ENCODE results near the gene UMOD. TPM values are rescaled to one million over a fixed set of nuclear protein-coding genes. Genes with fewer than 3 reads are reported as not detected.

The UMOD gene
- total RNA-seq, 2 donors from 2014 or later, result not detected

GRCh38 chr16:20308801-20309590, 43.5 kb downstream of the UMOD start:
- no peak for DNase-seq (ENCODE audit: low spot score)
- no peak for TF ChIP-seq CTCF (IDR thresholded peaks at IDR 0.05)
- Histone ChIP-seq H3K4me1 (no peaks in the 10 kb centered on the region), H3K9me3 (peaks cover 0 to 4% of the 10 kb centered on the region in 2 donors), H3K27me3 (no peaks in the 10 kb centered on the region), H3K4me3 (no peak overlapping the region), H3K27ac (no peak overlapping the region), H3K36me3 (no peaks in the 10 kb centered on the region)

GRCh38 chr16:20308266-20308665, 44.2 kb downstream of the UMOD start:
- Histone ChIP-seq H3K4me1 (no peaks in the 10 kb centered on the region), H3K27me3 (no peaks in the 10 kb centered on the region), H3K4me3 (no peak overlapping the region), H3K9me3 (peaks cover 0 to 4% of the 10 kb centered on the region in 2 donors), H3K27ac (no peak overlapping the region), H3K36me3 (no peaks in the 10 kb centered on the region)
- no peak for DNase-seq (ENCODE audit: low spot score)
- TF ChIP-seq CTCF (IDR thresholded peaks at IDR 0.05), result no peak

DNA sequence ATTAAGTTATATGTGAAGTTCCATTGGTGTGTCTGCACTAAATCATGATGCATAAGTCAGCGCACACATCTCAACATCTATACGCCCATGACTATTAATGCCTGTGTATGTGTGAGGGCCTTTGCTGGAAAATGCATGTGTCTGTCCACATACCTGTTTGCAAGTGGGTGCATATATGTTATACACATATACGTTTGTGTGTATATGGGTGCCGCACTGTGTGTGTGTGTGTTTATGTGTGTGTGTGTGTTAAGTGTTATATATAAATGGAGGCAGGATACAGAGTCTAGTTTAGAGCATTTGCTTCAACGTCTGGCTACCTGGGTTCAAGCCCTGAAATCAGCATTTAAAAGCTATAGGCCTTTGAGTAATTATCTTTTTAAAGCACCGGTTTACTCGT, 44.7 kb downstream of the UMOD start:
- Histone ChIP-seq H3K9me3 (peaks cover 0 to 4% of the 10 kb centered on the region in 2 donors), H3K4me1 (no peaks in the 10 kb centered on the region), H3K4me3 (no peak overlapping the region), H3K27me3 (no peaks in the 10 kb centered on the region), H3K36me3 (no peaks in the 10 kb centered on the region), H3K27ac (no peak overlapping the region)
- DNase-seq (ENCODE audit: low spot score), result no peak
- TF ChIP-seq CTCF (IDR thresholded peaks at IDR 0.05), result no peak

GRCh38 chr16:20307240-20307671, 45.3 kb downstream of the UMOD start:
- H3K27ac ChIP-seq, result no peak overlapping the region
- peaks cover 0 to 4% of the 10 kb centered on the region in 2 donors for H3K9me3 ChIP-seq
- H3K36me3 ChIP-seq, result no peaks in the 10 kb centered on the region
- H3K4me1 ChIP-seq, result no peaks in the 10 kb centered on the region
- no peak for DNase-seq (ENCODE audit: low spot score)
- no peak for TF ChIP-seq CTCF (IDR thresholded peaks at IDR 0.05)
- H3K4me3 ChIP-seq, result no peak overlapping the region
- H3K27me3 ChIP-seq, result no peaks in the 10 kb centered on the region

DNA sequence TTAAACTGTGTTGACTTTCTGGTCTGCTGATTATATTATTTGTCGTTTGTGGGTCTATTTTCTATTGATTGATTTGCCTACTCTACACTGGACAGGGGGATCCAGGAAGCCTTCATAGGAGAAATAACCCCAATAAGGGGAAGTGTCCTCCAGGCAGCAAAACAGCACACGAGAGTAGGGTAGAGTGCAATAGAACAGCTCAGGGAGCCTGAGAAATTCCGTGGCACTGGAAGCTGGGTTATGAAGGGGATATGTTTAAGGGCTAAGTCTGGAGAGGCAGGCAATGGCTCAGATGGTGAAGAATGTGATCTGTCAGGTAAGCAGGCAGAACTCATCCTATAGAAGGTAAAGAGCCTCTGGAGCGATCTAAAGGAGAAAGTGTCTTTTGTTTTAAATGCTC, 46.1 kb downstream of the UMOD start:
- DNase-seq (ENCODE audit: low spot score), result no peak
- Histone ChIP-seq H3K9me3 (peaks cover 0 to 1% of the 10 kb centered on the region in 2 donors), H3K36me3 (no peaks in the 10 kb centered on the region), H3K27me3 (no peaks in the 10 kb centered on the region), H3K4me1 (no peaks in the 10 kb centered on the region), H3K4me3 (no peak overlapping the region), H3K27ac (no peak overlapping the region)
- no peak for TF ChIP-seq CTCF (IDR thresholded peaks at IDR 0.05)

- no peaks in the 10 kb centered on the region for H3K36me3 ChIP-seq
- no peaks in the 10 kb centered on the region for H3K27me3 ChIP-seq
- H3K27ac ChIP-seq, result no peak overlapping the region
- no peaks in the 10 kb centered on the region for H3K9me3 ChIP-seq
- no peak overlapping the region for H3K4me3 ChIP-seq
- H3K4me1 ChIP-seq, result no peaks in the 10 kb centered on the region
- TF ChIP-seq CTCF (IDR thresholded peaks at IDR 0.05), result no peak
- DNase-seq (ENCODE audit: low spot score), result no peak
Measured at GRCh38 chr16:20303012-20303411, 49.5 kb downstream of the UMOD start.

Data from right atrium auricular region (tissue), 2 donors.